GM10248 (cell line): ENCODE results near the gene PIK3R1.

ENCODE experiments used
- CTCF ChIA-PET: fragments of 300-600 bp; sonication (Branson Sonifier 250); formaldehyde crosslinking; extraction: SDS; loops from one replicate; lab custom pipeline; 2021; ENCODE audit warnings: antibody characterized with exemption; lab: Yijun Ruan, JAX
- POLR2A ChIA-PET: fragments of 350-650 bp; sonication (Branson Sonifier 250); formaldehyde crosslinking; extraction: SDS; loops from one replicate; lab custom pipeline; 2020; ENCODE audit warnings: antibody characterized with exemption; lab: Yijun Ruan, JAX
- DNase-seq: peaks from one replicate; pipeline ENCODE4 v3.0.0; 2012; ENCODE audit errors: extremely low spot score
- CTCF ChIP-seq: IDR thresholded peaks from 2 replicates; pipeline ENCODE4 v1.5.1; 2012; ENCODE audit warnings: mild to moderate bottlenecking, low read depth; ENCODE audit errors: extremely low read depth, missing control alignments, control extremely low read depth

The PIK3R1 gene

GRCh38 chr5:68215208-68215897 lies at the start of gene PIK3R1:
Gene PIK3R1, plus strand, starts transcription at chr5:68215756. Its CDS starts 10,920 bp downstream, at chr5:68226676.
- ChIA-PET POLR2A (interaction anchor here (1.0 to 1.4 kb wide), 3 partner anchors 9 to 57 kb away, joined by 3 to 4 read pairs (median 3); no protein-coding TSS in a partner anchor), CTCF (interaction anchor here (1.1 to 2.9 kb wide), 14 partner anchors 13 to 1051 kb away, joined by 3 to 15 read pairs (median 6); no protein-coding TSS in a partner anchor)
- peak; percentile 5 for TF ChIP-seq CTCF
- peak; percentile 96 for DNase-seq

- no peak for DNase-seq
- CTCF ChIA-PET = no interaction called here
- POLR2A ChIA-PET = no interaction called here
- no peak for TF ChIP-seq CTCF
These were observed 48.3 kb upstream of the PIK3R1 start for GRCh38 chr5:68167195-68167651.

- CTCF ChIA-PET = no interaction called here
- POLR2A ChIA-PET = no interaction called here
- no peak for TF ChIP-seq CTCF
- no peak for DNase-seq
These were observed 45.7 kb upstream of the PIK3R1 start for GRCh38 chr5:68169903-68170302.

GRCh38 chr5:68170826-68171558 lies 44.6 kb upstream of the PIK3R1 start:
- ChIA-PET POLR2A (no interaction called here), CTCF (no interaction called here)
- no peak for TF ChIP-seq CTCF
- no peak for DNase-seq

- CTCF ChIA-PET = interaction anchor here (1.1 kb wide), 1 partner anchor 19 kb away, joined by 3 read pairs; no protein-coding TSS in a partner anchor
- POLR2A ChIA-PET = no interaction called here
These were observed 43.2 kb upstream of the PIK3R1 start for GRCh38 chr5:68172314-68172713.

More at GRCh38 chr5:68172314-68172713, 43.2 kb upstream of the PIK3R1 start:
- TF ChIP-seq CTCF = no peak
- DNase-seq = no peak
